H1 (cell line): ENCODE measurements around the gene SLIT3.

ENCODE experiments used
- CEBPB ChIP-seq: IDR thresholded peaks from 2 replicates; pipeline ENCODE4 v1.6.1; 2012; ENCODE audit warnings: low read depth, low read length
- EGR1 ChIP-seq: IDR thresholded peaks from 2 replicates; pipeline ENCODE4 v1.6.1; 2011; ENCODE audit warnings: low read depth, low read length, borderline replicate concordance
- EP300 ChIP-seq, 2 experiments: IDR thresholded peaks; 1 replicate in 1 of 2; 2 replicates in 1 of 2; pipeline ENCODE4 v1.6.1; 2011 to 2012; ENCODE audit warnings: low read depth in 2 of 2, low read length in 2 of 2, mild to moderate bottlenecking in 2 of 2, borderline replicate concordance in 1 of 2, inconsistent platforms in 1 of 2, moderate library complexity in 1 of 2
- EZH2 ChIP-seq: fragments of 200-600 bp; sonication (generic); IDR thresholded peaks from 2 replicates; pipeline ENCODE4 v1.7.1; 2012; ENCODE audit warnings: low read depth, mild to moderate bottlenecking, moderate library complexity, low read length, inconsistent platforms; ENCODE audit not compliant: severe bottlenecking
- POLR2AphosphoS5 ChIP-seq: IDR thresholded peaks from 2 replicates; pipeline ENCODE4 v1.6.1; 2011; ENCODE audit warnings: low read depth, low read length
- SP1 ChIP-seq: IDR thresholded peaks from 2 replicates; pipeline ENCODE4 v1.6.1; 2011; ENCODE audit warnings: low read depth, low read length
- TF ChIP-seq, protein P1 (sequence below), 3 experiments: IDR thresholded peaks; 1 replicate in 2 of 3; 2 replicates in 1 of 3; pipeline versions ENCODE4 v1.5.1 to v1.6.1; 2011; ENCODE audit warnings: low read length in 3 of 3, mild to moderate bottlenecking in 3 of 3, inconsistent platforms in 2 of 3, low read depth in 1 of 3, moderate library complexity in 1 of 3; ENCODE audit not compliant: insufficient read depth in 1 of 3; ENCODE audit errors: control extremely low read depth in 1 of 3

DNA sequence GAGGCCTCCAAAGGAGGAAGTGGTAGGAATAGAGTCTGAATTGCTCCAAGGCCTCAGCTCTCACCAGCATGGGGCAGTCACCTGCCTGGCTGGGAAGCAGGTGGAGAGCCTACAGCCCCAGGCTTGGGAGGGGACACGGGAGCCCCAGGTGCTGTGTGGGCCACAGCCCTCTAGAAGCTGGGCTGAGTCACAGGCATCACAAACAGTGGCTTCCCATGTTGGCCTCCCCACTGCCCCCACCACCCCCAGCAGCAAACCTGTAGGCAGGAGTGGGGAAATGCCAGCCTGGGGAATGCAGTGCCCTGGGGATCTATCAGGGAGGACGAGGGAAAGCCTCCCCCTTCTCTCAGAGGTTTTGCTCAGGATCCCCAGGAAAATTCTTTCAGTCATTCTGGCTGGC is 309.6 kb downstream of the SLIT3 start:
- TF ChIP-seq POLR2AphosphoS5, result no peak
- TF ChIP-seq CEBPB, result no peak
- no peak for TF ChIP-seq EP300 (IDR thresholded peaks at IDR 0.05; ENCODE audit: borderline replicate concordance in 1 of 2, low read depth in 2 of 2, low read length in 2 of 2)
- no peak for TF ChIP-seq SP1
- no peak for TF ChIP-seq EZH2
- TF ChIP-seq, protein P1, sequence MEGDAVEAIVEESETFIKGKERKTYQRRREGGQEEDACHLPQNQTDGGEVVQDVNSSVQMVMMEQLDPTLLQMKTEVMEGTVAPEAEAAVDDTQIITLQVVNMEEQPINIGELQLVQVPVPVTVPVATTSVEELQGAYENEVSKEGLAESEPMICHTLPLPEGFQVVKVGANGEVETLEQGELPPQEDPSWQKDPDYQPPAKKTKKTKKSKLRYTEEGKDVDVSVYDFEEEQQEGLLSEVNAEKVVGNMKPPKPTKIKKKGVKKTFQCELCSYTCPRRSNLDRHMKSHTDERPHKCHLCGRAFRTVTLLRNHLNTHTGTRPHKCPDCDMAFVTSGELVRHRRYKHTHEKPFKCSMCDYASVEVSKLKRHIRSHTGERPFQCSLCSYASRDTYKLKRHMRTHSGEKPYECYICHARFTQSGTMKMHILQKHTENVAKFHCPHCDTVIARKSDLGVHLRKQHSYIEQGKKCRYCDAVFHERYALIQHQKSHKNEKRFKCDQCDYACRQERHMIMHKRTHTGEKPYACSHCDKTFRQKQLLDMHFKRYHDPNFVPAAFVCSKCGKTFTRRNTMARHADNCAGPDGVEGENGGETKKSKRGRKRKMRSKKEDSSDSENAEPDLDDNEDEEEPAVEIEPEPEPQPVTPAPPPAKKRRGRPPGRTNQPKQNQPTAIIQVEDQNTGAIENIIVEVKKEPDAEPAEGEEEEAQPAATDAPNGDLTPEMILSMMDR (IDR thresholded peaks at IDR 0.05; ENCODE audit: control extremely low read depth in 1 of 3, insufficient read depth in 1 of 3, low read depth in 1 of 3, low read length in 3 of 3), result no peak
- no peak for TF ChIP-seq EGR1
